Epidermal melanocyte (primary cell): Measurements from ENCODE around the gene POLN.

ENCODE experiments used
- DNase-seq: peaks from one replicate; pipeline ENCODE4 v3.0.0; 2011; ENCODE audit warnings: low spot score; ENCODE audit not compliant: insufficient read length

Gene POLN

GRCh38 chr4:2263926-2264321, 22.0 kb upstream of the POLN start:
- no peak for DNase-seq

GRCh38 chr4:2262944-2263250, 21.0 kb upstream of the POLN start:
- no peak for DNase-seq

DNA sequence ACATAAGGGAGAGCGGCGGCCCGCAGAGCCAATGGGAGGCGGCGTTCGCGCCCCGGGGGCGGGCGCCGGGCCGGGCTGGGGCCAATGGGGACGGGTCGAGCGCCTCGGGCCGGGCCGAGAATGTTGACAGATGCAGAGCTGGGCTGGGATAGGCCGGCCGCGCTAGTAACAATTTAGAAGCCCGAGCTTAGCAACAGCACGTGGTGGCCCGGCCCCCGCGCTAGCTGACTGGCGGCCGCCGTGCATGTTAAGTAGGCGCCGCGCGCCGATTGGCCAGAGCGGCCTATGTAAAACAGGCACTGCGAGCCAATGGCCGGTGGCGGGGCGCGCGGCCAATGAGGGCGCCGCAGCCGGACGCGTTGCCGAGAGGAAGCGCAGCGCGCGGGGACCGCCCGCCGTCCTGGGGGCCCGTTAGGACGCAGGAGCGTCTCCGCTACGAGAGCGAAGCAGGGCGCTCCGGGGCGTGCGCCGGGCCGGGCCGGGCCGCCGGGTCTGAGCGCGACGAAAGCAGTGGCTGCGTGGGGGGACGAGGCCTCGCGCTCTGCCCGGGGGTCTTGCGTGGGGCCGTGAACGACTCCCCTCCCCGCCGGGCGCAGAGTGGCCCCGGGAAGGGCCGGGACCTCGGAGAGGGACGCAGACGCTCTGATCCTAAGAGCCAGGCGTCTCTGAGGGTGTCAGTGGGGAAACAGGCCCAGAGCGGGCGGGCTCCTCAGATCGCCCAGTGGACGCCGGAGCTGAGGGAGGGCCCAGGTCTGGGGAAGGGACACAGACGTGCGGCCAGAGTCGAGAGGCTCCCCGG, 20.4 kb upstream of the POLN start:
- DNase-seq = peak; percentile 99

DNA sequence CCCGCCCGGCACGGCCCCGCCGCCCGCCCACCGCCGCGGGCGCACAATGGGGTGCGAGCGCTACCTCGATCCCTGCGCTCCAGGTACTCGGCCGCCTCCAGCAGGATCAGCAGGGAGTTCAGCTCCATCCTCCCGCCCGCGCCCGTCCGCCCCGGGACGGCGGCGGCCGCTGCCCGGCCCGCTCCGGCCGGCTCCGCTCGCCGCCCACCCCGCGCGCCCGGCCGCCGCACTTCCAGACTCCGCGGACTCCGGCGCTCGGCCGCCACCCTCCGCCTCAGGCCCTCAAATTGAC, 19.9 kb upstream of the POLN start, which contains the start of gene MXD4:
MXD4 (minus strand) TSS at position 257 of the 292 bp plus-strand sequence; CDS start at position 128, 129 bp downstream.
- DNase-seq = no peak

- DNase-seq = no peak
These were observed 19.4 kb upstream of the POLN start for GRCh38 chr4:2261110-2261852.

DNA sequence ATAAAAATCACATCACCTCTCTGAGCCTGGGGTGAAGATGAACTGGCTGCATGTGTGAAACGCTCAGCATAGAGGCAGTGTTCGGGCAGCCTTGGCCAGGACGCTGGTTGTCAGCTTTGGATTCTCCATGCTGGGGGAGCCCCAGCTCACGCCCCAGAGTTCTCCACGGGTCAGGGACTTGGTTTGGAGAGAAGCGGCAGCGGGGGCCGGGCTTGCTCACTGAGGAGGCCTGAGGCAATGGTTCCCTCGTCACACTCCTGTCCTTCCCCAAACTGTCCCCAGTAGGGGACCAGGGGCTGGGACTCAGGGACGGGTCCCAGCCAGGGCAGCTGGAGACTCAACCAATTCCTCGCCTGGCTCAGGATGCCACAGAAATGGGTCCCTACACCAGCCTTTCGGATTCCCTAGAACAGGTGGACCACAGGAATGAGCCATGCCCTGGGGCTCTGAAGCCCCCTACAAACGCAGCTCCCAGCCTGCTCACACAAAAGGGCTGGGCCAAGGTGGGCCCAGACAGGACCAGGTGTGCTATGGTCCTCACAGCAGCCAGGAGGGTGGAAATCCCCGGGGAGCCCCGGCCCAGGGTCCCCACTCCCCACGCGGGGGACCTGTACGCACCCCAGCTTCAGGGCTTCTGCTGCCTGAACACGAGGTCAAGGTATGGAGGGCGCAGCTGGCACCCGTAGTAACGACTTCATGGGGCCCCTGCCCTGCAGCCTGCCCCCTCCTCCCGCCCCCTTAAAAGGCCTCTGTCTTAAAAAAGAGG, 18.6 kb upstream of the POLN start:
- no peak for DNase-seq

DNA sequence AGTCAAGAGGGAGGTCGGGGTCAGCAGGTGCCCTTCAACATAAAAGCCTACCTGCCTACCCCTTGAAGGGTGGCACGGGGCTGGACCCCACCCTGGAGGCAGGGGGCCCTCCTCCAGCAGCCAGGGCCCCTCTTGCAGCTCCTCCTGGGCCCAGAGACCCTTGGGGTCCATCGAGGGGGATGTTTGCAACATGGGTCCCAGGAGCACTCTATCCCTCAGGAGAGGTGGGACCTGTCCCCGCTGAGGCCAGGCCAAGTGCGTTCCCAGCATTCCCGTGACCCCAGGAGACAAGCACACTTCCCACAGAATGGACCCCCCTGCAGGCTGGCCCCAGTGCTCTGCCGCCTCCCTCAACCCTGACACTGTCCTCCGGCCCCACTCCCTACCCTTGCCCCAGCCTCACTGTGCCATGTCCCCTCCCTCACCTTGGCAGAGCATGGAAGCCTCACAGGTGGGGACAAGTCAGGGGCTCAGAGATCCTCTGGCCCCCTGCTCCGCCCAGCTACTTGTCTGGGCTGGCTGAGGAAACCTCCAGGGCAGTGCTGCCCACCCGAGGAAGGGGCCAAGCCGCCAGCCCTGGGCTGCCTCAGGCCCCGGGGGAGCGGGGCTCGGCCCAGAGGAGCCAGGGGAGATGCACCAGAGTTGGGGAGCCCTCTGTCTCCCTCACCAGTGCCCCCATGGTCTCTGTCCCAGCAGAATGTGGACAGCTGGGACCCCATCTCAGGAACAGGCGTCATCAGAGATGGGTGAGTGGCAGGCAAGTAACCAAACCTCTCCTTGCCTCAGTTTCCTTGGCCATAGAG, 17.8 kb upstream of the POLN start:
- DNase-seq = no peak

DNA sequence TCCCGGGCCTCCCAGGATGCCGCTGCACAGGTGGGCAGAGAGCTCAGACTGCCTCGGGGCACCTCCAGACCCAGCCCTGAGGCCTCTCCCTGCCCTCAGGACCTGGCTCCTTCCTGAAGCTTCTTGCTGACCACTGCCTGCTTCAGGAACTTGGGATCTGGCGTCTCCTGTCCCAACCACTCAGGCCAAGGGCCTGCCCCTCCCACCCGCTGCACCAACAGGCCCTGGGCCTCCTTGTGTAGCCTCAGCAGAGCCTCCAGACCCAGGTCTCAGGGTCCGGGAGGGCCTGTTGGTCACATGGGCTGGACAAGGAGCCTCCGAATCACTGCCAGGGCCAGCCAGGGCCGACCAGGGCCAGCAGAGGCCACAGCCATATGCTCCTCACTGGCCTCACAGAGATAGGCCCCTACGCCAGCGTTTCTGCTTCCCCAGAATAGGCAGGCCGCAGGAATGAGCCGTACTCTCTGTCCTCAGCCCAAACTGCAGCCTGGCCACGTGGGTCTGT, 17.2 kb upstream of the POLN start:
- DNase-seq = no peak

DNA sequence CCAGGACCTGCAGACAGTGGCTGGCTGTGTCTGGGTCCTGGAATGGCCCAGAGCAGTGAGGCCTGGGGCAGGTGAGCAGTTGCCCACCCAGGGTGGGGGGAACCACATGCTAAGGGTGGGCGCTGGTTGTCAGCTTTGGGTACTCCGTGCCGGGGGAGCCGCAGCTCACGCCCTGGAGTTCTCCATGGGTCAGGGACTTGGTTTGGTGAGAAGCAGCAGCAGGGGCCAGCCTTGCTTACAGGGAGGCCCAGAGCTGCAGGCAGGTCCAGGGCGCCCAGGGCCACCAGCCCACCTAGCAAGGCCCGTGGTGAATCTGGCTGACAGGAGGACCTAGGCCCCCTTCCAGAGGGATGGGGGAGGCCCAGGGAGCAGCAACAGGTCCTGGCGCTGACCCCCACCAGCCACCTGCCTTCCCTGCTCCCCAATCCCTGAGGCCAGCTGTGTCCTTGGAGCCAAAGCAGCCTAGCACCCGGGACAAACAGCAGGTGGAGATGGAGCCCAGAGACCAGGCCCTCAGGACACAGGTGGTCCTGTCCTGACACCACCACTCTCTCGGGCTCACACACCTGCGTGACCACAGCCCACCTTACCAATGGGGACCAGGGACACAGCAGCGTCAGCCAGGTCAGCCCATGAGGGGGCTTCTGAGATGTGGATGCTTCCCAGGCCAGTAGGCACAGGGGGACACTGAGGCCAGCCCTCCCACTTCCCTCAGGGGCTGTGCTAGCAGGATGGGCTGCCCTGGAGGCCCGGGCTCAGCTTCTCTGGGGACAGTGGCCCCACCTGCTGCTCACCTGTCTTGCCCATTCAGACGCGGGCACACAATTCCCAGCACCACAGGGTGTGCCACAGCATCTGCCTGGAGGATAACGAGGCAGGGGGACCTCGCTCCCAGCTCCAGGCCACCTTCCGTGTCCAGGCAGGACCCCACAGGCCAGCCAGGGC, 16.4 kb upstream of the POLN start:
- no peak for DNase-seq

DNA sequence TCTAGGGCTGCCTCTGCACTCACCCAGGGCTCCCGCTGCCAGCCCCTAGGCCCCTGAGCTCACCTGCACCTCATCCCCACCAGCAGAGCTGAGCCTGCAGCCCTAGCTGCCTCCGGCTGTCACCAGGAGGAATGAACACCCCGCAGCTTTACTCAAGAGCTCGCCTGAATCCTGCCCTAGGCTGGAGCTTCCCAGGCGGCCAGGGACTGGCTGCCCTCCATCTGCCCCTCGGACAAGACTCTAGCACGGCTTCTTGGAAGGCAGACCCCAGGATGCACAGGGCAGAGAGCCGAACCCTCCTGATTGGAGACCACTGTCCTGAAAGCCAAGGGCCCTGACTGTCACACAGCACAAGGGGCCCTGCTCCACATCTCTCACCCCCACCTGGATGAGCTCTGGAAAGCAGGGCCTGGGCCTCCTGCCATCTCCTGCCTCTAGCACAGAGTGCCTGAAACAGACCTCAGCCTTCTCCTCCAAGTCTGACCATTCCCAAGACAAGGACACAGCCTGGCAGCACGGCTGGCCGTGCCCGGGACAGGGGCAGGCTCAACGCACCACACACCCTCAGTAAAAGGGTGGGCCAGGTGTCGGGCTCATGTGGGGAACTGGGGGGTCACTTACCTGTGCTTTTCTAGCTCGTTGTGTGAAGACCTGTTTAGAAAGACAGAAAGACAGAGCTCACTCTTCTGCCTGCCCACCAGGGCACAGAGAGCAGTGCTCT, 15.6 kb upstream of the POLN start:
- no peak for DNase-seq

DNA sequence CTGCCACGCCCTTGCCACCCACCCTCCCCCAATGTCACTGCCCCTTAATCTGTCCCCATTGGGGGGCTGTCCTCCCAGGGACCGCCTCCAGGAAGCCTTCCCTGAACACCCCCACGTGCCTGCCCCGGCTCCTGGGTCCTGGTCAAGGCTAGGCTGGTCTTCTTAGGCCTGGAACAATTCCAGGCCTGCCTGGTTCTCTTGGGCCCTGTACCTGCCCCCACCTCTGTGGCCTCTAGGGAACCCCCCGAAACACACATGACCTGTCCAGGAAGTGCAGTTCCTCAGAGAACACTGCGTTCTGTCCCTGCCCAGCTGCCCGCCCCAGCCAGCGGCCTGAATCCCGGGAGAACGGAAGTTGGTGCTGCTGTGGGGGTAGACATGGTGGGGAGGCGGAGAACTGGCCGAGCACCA, 14.9 kb upstream of the POLN start:
- no peak for DNase-seq

DNA sequence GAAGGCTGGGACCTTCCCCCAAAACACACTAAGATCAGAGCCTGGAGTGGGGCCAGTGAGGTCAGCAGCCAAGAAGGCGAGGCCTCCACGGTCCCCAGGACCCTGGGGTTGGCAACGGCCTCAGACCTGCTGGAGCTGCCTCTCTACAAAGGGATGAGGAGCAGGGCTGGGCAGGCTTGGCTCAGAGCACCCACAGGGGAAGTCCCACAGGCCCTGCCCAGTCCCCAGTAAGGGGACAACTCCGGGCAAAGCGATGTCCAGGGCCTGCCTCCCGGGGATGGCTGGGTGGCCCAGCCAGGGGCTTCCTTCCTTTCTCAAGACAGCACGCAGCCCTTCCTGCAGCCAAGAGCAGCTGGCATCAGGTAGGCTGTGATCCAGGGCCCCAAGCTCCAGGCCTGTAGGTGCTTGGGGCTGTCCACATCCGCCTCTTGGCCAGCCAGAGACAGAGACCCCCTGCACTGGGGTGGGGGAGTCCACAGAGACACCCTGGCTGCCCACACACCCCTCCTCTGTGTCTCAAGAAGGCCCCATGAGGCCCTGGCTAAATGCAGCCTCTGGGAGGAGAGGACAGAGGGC, 14.3 kb upstream of the POLN start:
- DNase-seq = no peak

GRCh38 chr4:2255501-2256155, 13.7 kb upstream of the POLN start:
- DNase-seq = peak; percentile 87

DNA sequence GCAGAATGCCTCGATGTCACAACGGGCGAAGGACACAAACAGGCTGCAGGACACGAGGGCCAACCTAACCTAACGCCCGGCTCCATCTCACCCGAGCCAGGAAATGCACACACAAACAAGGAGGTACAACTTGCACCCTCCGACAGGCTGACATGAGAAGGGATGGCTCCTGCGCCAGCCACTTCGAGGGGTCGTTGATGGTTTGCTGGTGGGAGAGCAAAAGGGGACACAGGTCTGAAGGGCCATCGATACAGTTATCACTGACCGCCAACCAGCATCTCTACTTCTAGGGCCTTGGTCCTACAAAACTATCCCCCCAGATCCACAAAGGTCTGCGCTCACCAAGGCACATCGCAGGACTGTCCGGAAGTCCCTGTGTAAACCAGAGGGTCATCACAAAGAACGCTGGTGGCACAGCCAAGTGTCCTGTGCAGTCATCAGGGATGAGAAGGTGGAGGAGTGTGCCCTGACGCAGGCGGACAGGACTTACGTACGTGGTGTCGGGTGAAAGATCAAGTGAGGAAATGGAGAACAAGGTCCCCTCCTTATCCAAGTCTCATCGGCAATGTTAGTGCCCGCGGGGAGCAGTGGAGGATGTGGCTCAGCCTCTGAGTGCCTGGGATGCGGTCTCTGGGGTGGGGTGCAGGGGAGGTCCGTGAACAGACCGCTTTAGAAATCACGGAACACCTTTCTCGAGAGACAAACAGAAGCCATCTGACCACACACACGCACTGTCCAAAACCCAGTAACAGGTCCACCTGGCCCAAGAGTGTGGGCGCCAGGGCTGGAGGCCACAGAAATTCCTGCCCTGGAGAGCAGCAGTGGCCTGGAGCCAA, 13.0 kb upstream of the POLN start:
- DNase-seq = no peak

DNA sequence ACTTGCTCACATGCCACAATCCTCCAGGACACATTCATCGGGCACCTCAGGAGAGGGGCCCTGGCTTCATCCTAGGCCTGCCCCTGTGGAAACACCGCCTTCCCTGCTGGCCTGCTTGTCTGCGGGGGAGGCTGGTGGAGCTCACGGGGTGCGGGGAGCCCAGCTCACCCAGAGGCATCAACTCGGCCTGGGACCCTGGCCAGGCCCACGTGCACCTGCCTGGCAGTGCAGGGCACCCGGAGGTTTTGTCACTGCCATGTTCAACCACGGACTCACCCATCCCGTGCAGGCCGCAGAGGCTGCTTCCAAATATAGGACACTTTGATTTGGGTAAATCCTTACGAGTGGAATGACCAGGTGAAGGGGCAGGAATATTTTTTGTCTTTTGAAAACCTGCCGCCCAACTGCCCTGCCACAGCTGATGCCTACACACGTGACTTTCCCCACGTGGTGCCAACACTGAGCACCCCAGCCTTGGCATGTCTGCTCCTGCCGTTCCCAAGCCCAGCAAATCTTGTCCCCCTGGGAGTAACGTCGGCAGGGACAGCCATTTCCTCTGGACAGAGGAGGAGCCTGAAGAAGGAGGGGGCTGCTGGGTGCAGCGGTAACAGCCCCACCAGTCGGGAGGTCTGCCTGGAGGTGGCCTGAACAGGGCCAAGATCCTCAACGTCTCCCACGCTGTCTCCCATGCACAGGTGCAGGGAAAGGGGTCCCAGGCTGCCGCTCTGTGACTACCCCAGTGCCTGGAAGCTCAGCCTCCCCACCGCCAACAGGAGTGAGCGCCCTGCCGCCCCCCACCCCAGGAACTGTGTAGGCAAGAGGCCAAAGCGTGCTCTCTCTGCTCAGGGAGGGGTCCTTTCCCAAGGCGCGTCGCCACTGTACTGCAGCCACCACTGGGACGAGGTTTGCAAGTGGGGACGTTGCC, 11.5 kb upstream of the POLN start:
- no peak for DNase-seq

DNA sequence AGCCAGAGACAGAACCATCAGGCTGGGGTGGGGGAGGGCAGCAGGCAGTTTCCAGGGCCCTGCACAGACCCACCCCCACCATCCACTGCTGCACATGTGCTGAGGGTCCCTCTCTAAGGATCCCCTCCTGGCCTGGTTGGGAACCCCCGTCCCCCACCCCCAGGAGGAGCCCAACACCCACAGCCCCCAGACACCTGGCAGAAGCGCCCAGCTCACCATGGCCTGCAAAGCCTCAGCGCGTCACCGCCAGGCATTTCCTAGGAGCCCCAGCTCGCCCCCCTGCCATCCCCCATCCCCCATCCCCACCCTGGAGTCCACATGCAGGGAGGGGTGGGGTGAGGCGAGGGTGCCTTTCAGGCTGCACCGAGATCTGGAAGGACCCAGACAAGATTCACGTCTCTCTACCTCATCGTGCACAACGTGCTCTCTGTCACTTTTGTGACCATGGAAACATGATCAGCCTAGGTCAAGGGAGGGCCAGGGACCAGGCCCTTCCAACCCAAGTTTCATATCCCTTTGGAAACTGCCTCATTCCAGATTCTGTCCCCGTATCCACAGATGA, 10.7 kb upstream of the POLN start:
- DNase-seq = no peak
